GM12892 (cell line): ENCODE results near the gene LMO1.

Experiments used
- POLR2A ChIP-seq: IDR thresholded peaks from 2 replicates; pipeline ENCODE4 v1.6.1; 2011; ENCODE audit warnings: low read depth, low read length, control low read depth
- POLR2AphosphoS5 ChIP-seq: IDR thresholded peaks from 2 replicates; pipeline ENCODE4 v1.6.1; 2011; ENCODE audit warnings: low read depth, low read length, control low read depth
- TAF1 ChIP-seq: IDR thresholded peaks from 2 replicates; pipeline ENCODE4 v1.6.1; 2011; ENCODE audit warnings: low read depth, mild to moderate bottlenecking, control low read depth, low read length, borderline replicate concordance

DNA sequence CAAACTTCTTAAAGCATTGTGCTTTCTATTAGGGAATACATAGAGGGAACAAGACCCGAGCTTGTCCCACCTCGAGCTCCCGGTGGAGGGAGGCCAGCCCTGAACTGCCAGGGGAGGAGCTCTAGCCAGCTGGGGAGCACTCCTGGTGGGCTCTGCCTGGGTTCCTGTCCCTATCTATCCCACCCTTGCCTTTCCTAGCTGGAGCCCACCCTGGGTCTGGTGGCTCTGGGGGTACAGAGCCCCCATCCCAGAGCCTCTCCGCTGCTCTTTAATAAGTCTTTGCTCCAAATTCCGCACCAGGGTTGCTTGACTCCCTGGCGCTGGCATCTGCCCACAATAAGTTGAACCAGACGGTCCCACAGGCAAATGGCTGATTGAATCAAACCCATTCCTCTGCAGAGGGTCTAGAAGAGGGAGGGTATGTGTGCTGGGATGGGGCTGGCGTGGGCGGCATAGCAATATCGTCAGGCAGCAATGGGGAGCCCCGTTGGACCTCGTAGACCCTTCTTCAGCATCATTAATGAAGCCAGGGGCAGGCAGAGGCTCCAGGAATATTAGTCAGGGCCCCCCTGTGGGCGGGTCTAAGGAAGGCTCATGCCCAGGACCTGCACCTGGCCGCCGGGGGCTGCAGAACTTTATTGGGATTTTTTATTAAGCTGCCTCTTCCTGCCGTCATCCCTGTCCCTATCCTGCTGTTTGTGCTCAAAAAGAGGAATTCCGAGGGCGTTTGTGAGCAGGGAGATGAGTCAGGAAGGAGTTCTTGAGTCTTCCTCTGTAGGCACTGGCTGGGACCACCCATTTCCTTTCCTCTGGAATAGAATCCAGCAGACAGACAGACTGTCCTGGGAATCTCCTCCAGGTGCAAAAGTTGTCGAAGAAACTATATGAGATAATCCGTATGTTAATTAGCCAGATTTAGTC is 56.3 kb downstream of the LMO1 start:
- TF ChIP-seq POLR2A (no peak), TAF1 (no peak), POLR2AphosphoS5 (no peak)
